Neuronal stem cell (in vitro differentiated cells): Measurements from ENCODE around the gene CHST14. TPM values are rescaled to one million over a fixed set of nuclear protein-coding genes. Genes with fewer than 3 reads are reported as not detected.

ENCODE experiments used
- DNase-seq: peaks from one replicate; pipeline ENCODE4 v3.0.0-alpha.2; 2013; ENCODE audit warnings: low spot score
- H2AFZ ChIP-seq: one replicate; pipeline ENCODE4 v1.6.1; 2013; ENCODE audit warnings: mild to moderate bottlenecking, low read length, inconsistent platforms
- H2AK5ac ChIP-seq: 2 replicates; pipeline ENCODE4 v1.6.1; 2013; ENCODE audit warnings: low read depth, mild to moderate bottlenecking, inconsistent platforms, low read length, moderate library complexity, mixed read lengths
- H2BK120ac ChIP-seq: 2 replicates; pipeline ENCODE4 v1.6.1; 2013; ENCODE audit warnings: low read depth, mild to moderate bottlenecking, inconsistent platforms, low read length, moderate library complexity, mixed read lengths
- H2BK12ac ChIP-seq: one replicate; pipeline ENCODE4 v1.6.1; 2013; ENCODE audit warnings: low read length, inconsistent platforms
- H2BK15ac ChIP-seq: 2 replicates; pipeline ENCODE4 v1.6.1; 2013; ENCODE audit warnings: mild to moderate bottlenecking, low read length, inconsistent platforms, mixed read lengths
- H2BK5ac ChIP-seq: one replicate; pipeline ENCODE4 v1.6.1; 2013; ENCODE audit warnings: inconsistent platforms, mild to moderate bottlenecking, low read length, moderate library complexity
- H3K14ac ChIP-seq: one replicate; pipeline ENCODE4 v1.6.1; 2013; ENCODE audit warnings: low read length, inconsistent platforms
- H3K18ac ChIP-seq: 2 replicates; pipeline ENCODE4 v1.6.1; 2013; ENCODE audit warnings: low read length, inconsistent platforms
- H3K23ac ChIP-seq: 2 replicates; pipeline ENCODE4 v1.6.1; 2013; ENCODE audit warnings: low read depth, mild to moderate bottlenecking, mixed read lengths, low read length, inconsistent platforms; ENCODE audit not compliant: poor library complexity
- H3K27ac ChIP-seq: replicated peaks from 3 replicates; pipeline ENCODE4 v1.5.1; 2013; ENCODE audit warnings: low read length, inconsistent platforms
- H3K27me3 ChIP-seq, 3 experiments: 2 replicates each; pipeline ENCODE4 v1.6.1; 2013; ENCODE audit warnings: low read length in 3 of 3, mild to moderate bottlenecking in 2 of 3, inconsistent platforms in 1 of 3, low read depth in 1 of 3, mixed read lengths in 1 of 3, moderate library complexity in 1 of 3; ENCODE audit not compliant: control insufficient read depth in 3 of 3, insufficient read depth in 3 of 3
- H3K36me3 ChIP-seq, 2 donors: replicated peaks in 1 of 2; 2 replicates each; pipeline ENCODE4 v1.6.1; 2013; ENCODE audit warnings: low read length in 2 of 2; ENCODE audit not compliant: control insufficient read depth in 2 of 2, insufficient read depth in 2 of 2
- H3K4ac ChIP-seq: 2 replicates; pipeline ENCODE4 v1.6.1; 2013; ENCODE audit warnings: inconsistent platforms, mild to moderate bottlenecking, low read length, moderate library complexity
- H3K4me1 ChIP-seq, 2 donors: 1 replicate in 1 of 2; 2 replicates in 1 of 2; pipeline ENCODE4 v1.6.1; 2013; ENCODE audit warnings: low read length in 2 of 2, low read depth in 1 of 2; ENCODE audit not compliant: control insufficient read depth in 2 of 2, insufficient read depth in 1 of 2
- H3K4me2 ChIP-seq: one replicate; pipeline ENCODE4 v1.6.1; 2013; ENCODE audit warnings: mild to moderate bottlenecking, low read length, inconsistent platforms; ENCODE audit not compliant: insufficient read depth, poor library complexity, severe bottlenecking
- H3K4me3 ChIP-seq, 2 donors: 2 replicates each; pipeline ENCODE4 v1.5.1; 2013; ENCODE audit warnings: low read length in 2 of 2, mild to moderate bottlenecking in 2 of 2, inconsistent platforms in 1 of 2, moderate library complexity in 1 of 2
- H3K79me1 ChIP-seq: one replicate; pipeline ENCODE4 v1.6.1; 2013; ENCODE audit warnings: low read depth, mild to moderate bottlenecking, inconsistent platforms, low read length, moderate library complexity
- H3K9ac ChIP-seq: one replicate; pipeline ENCODE4 v1.6.1; 2013; ENCODE audit warnings: mild to moderate bottlenecking, low read depth, low read length, inconsistent platforms; ENCODE audit not compliant: poor library complexity
- H3K9me3 ChIP-seq, 2 donors: replicated peaks in 1 of 2; 2 replicates each; pipeline versions ENCODE3 to v1.6.1; 2013; ENCODE audit warnings: low read length in 2 of 2, mild to moderate bottlenecking in 2 of 2, inconsistent platforms in 1 of 2, low read depth in 1 of 2, mixed read lengths in 1 of 2, moderate library complexity in 1 of 2; ENCODE audit not compliant: control insufficient read depth in 2 of 2, insufficient read depth in 1 of 2
- H4K8ac ChIP-seq: one replicate; pipeline ENCODE4 v1.6.1; 2013; ENCODE audit warnings: low read depth, mild to moderate bottlenecking, inconsistent platforms, low read length, moderate library complexity
- H4K91ac ChIP-seq: one replicate; pipeline ENCODE4 v1.6.1; 2013; ENCODE audit warnings: low read length, low read depth, mild to moderate bottlenecking, inconsistent platforms; ENCODE audit not compliant: poor library complexity
- WGBS, 2 donors: extraction: QIAGEN DNeasy Blood & Tissue Kit; methylation state at CpG; one replicate each; pipeline ENCODE4 v1.1.7; 2013; ENCODE audit warnings: missing lambda C conversion rate in 2 of 2, mixed read lengths in 1 of 2; ENCODE audit not compliant: insufficient read length in 2 of 2, insufficient replicate concordance in 1 of 2; ENCODE audit errors: extremely low coverage in 2 of 2; 5-methylcytosine and 5-hydroxymethylcytosine counted together
- polyA plus RNA-seq, 2 experiments: library from polyadenylated mRNA; stranded (reverse); fragments of 200-250 nt; gene quantifications; one replicate each; pipeline ENCODE4 v1.2.3, GENCODE V29; 2013

Gene CHST14
- polyA plus RNA-seq (2013, experiment 1 of 2), result 24.1 TPM
- polyA plus RNA-seq (2013, experiment 2 of 2), result 23.7 TPM

- Histone ChIP-seq H2BK12ac (peak within 1 kb of the TSS; percentile 77), H2AK5ac (peak within 1 kb of the TSS; percentile 93), H3K23ac (peak within 1 kb of the TSS; percentile 82), H3K4me3 (peak within 1 kb of the TSS in 1 of 2 donors; percentile 90), H3K9me3 (no peaks in the 10 kb centered on the region), H3K36me3 (peaks cover 10 to 40% of the 10 kb centered on the region in 2 donors), H3K27me3 (no peaks in the 10 kb centered on the region), H2BK120ac (peak within 1 kb of the TSS; percentile 85), H3K27ac (peak within 1 kb of the TSS; percentile 73), H3K4me1 (peaks cover 0 to 15% of the 10 kb centered on the region in 2 donors), H3K79me1 (peaks cover 8% of the 10 kb centered on the region), H2BK15ac (peak within 1 kb of the TSS; percentile 77), H2AFZ (no peak within 1 kb of the TSS), H3K4ac (peak within 1 kb of the TSS; percentile 76), H3K14ac (peak within 1 kb of the TSS; percentile 94), H4K8ac (peak within 1 kb of the TSS; percentile 92), H3K9ac (peak within 1 kb of the TSS; percentile 96), H4K91ac (peak within 1 kb of the TSS; percentile 67), H3K4me2 (peak within 1 kb of the TSS; percentile 90), H3K18ac (peak within 1 kb of the TSS; percentile 99), H2BK5ac (peak within 1 kb of the TSS; percentile 95)
- no CpG with 5 or more reads among the region's 52 CpGs for WGBS, 2 donors
- DNase-seq, result peak; percentile 63
Measured at GRCh38 chr15:40470423-40471104, at the start of gene CHST14. CHST14 (plus strand) TSS chr15:40470984; CDS start chr15:40471214, 230 bp downstream.

DNA sequence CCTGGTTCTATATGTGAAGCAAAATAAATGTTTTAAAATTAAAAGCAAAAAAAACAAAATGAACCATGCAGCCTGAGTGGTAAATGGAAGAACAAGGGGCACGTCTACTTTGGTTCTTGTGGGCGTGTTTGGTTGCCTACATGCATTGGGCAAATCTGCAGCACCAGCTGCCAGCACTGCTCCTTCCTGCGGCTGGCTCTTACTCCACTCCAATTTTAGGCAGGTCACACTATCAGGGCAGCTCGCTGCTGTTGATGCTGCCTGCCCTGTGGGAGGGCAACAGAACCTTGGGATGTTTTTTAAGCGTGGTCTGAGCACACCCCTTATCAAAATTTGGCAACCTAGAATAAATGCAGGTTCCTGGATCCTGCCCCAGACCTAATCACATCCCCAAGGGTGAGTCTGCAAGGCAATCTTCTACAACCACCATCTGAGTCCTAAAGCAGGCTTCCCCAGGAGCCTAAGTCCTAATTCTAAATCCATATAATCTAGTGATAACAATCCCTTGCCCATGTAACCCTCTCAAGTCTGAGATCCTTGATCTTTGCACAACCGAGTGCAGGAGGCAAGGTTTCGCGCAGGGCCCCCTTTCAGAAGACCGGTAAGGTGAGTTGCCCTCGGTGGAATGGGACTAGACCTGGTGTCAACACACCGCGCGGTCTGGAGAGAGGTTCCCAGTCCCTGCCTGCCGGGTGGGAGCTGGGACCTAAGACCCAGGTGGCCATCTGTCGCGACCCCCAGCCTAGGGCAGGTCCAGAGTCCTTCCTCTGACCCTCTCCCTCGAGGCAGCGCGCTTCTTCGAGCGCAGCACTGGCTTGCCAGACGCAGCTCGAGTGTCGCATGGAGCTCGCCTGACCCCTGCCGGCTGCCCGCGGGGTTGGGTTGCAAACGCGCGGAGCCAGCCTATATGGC lies 49.3 kb upstream of the CHST14 start:
- H3K9me3 ChIP-seq, result no peaks in the 10 kb centered on the region
- peaks cover 3 to 4% of the 10 kb centered on the region in 2 donors for H3K4me1 ChIP-seq
- WGBS, 2 donors, result no CpG with 5 or more reads among the region's 31 CpGs
- H3K36me3 ChIP-seq, result peaks cover 5 to 17% of the 10 kb centered on the region in 2 donors
- no peak overlapping the region for H2BK15ac ChIP-seq
- H3K79me1 ChIP-seq, result no peaks in the 10 kb centered on the region
- H3K18ac ChIP-seq, result peak overlapping the region; percentile 40
- no peak overlapping the region for H3K4ac ChIP-seq
- H3K23ac ChIP-seq, result peak overlapping the region; percentile 59
- peaks cover 0 to 2% (median 0%) of the 10 kb centered on the region in 3 experiments for H3K27me3 ChIP-seq
- H3K27ac ChIP-seq, result no peak overlapping the region
- H2BK12ac ChIP-seq, result no peak overlapping the region
- peak overlapping the region in 1 of 2 donors; percentile 65 for H3K4me3 ChIP-seq
- DNase-seq, result peak; percentile 62
- no peak overlapping the region for H2AK5ac ChIP-seq
- H2AFZ ChIP-seq, result peak overlapping the region; percentile 66
- H4K91ac ChIP-seq, result no peak overlapping the region
- H3K14ac ChIP-seq, result no peak overlapping the region
- H4K8ac ChIP-seq, result no peak overlapping the region
- no peak overlapping the region for H2BK120ac ChIP-seq
- H3K4me2 ChIP-seq, result no peak overlapping the region
- peak overlapping the region; percentile 89 for H3K9ac ChIP-seq
- no peak overlapping the region for H2BK5ac ChIP-seq

DNA sequence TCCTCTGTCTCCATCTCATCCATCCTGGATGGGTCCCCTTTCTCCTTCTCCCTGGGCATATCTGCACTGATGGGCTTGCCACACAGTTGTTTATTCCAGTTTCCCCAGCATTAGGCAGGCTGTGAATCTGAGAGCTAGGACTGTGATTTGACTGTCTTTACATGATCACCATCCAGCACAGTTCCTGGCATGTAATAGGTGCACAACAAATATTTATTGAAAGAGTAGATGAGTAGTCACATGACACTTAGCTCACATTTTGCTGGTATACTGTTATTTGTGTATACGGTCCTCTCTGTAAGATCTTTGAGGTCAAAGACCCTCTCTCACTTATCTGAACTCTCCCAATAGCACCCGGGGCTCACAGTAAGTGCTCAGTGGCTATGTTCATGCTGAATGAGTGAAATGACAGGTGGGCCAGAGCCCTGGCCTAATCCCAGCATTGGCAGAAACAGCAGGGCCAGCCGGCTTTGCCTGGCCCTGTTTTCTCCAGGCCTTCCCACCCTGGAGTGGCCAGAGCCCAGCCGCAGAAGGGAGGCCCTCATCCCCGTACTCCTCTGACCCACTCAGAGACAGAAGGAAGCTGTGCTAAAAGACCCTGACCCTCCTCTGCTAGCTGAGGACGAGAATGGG lies 46.2 kb upstream of the CHST14 start:
- Histone ChIP-seq H4K8ac (no peak overlapping the region), H3K14ac (no peak overlapping the region), H3K27me3 (peaks cover 0 to 2% (median 0%) of the 10 kb centered on the region in 3 experiments), H3K23ac (no peak overlapping the region), H2AK5ac (no peak overlapping the region), H2BK5ac (no peak overlapping the region), H3K4me3 (peak overlapping the region in 1 of 2 donors; percentile 59), H2AFZ (no peak overlapping the region), H3K36me3 (peaks cover 0 to 2% of the 10 kb centered on the region in 2 donors), H3K27ac (no peak overlapping the region), H3K4ac (no peak overlapping the region), H2BK15ac (no peak overlapping the region), H3K18ac (no peak overlapping the region), H3K4me1 (peaks cover 3 to 4% of the 10 kb centered on the region in 2 donors), H3K79me1 (no peaks in the 10 kb centered on the region), H3K9ac (no peak overlapping the region), H2BK120ac (no peak overlapping the region), H3K4me2 (no peak overlapping the region), H4K91ac (no peak overlapping the region), H3K9me3 (no peaks in the 10 kb centered on the region), H2BK12ac (no peak overlapping the region)
- WGBS, 2 donors, result no CpG with 5 or more reads among the region's 6 CpGs
- no peak for DNase-seq
